SH-SY5Y (cell line): ENCODE data around the gene THUMPD3.

ENCODE experiments used
- GATA2 ChIP-seq: IDR thresholded peaks from 2 replicates; pipeline ENCODE4 v1.6.1; 2011; ENCODE audit warnings: mild to moderate bottlenecking, low read depth, low read length
- GATA3 ChIP-seq: IDR thresholded peaks from 2 replicates; pipeline ENCODE4 v1.6.1; 2011; ENCODE audit warnings: low read depth, mild to moderate bottlenecking, low read length, moderate library complexity

DNA sequence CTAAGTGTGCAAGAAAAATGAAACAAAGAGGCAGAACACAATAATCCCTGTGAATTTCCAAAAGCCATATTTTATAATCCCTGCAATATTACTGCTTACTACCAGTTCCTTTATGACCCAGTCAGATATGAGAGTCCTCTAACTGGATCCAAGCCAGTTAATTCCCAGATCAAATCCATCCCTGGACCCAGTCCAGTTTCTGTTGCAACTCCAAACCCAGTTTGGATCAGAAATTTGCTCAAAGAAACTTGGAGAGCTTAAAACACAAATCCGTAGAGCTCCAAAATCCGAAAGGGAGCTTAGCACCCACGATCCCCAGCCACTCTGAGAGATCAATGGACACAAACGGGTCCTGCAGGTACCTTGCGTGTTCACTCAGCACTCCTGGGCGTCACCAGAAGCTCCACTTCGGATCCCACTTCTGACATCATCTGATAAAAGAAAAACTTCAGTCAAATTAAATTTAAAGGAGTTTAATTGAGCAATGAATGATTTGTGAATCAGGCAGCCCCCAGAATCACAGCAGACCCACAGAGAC, 32.6 kb upstream of the THUMPD3 start:
- TF ChIP-seq GATA2 (no peak), GATA3 (no peak)
